Liver (tissue), 9 donors: ENCODE data around the gene ELL2. TPM values are rescaled to one million over a fixed set of nuclear protein-coding genes. Genes with fewer than 3 reads are reported as not detected.

Experiments
- DNase-seq: peaks from one replicate; pipeline ENCODE4 v3.0.0-alpha.2; 2017; ENCODE audit warnings: low spot score
- H3K27ac ChIP-seq, 2 donors: one replicate each; pipeline ENCODE4 v1.7.0; 2013; ENCODE audit warnings: inconsistent platforms in 2 of 2, low read length in 2 of 2, control low read depth in 1 of 2, low read depth in 1 of 2, mild to moderate bottlenecking in 1 of 2
- H3K27me3 ChIP-seq, 4 donors: one replicate each; pipeline versions ENCODE4 v1.6.1 to v1.7.0; 2013; ENCODE audit warnings: low read length in 3 of 4, inconsistent platforms in 1 of 4, mild to moderate bottlenecking in 1 of 4, moderate library complexity in 1 of 4; ENCODE audit not compliant: control insufficient read depth in 4 of 4, insufficient read depth in 4 of 4
- H3K36me3 ChIP-seq, 4 donors: one replicate each; pipeline versions ENCODE4 v1.6.1 to v1.7.0; 2013; ENCODE audit warnings: low read length in 3 of 4, mild to moderate bottlenecking in 3 of 4, low read depth in 1 of 4, moderate library complexity in 1 of 4; ENCODE audit not compliant: control insufficient read depth in 4 of 4, insufficient read depth in 3 of 4
- H3K4me1 ChIP-seq, 4 donors: one replicate each; pipeline versions ENCODE4 v1.6.1 to v1.7.0; 2013; ENCODE audit warnings: low read length in 3 of 4, mild to moderate bottlenecking in 3 of 4, moderate library complexity in 1 of 4; ENCODE audit not compliant: control insufficient read depth in 4 of 4, insufficient read depth in 4 of 4
- H3K4me3 ChIP-seq, 3 donors: one replicate each; pipeline versions ENCODE4 v1.6.1 to v1.7.0; 2013; ENCODE audit warnings: low read length in 3 of 3, control low read depth in 1 of 3, low read depth in 1 of 3, mild to moderate bottlenecking in 1 of 3
- H3K9ac ChIP-seq, 2 donors: one replicate each; pipeline ENCODE4 v1.7.0; 2013; ENCODE audit warnings: low read length in 2 of 2, mild to moderate bottlenecking in 2 of 2, moderate library complexity in 2 of 2, control low read depth in 1 of 2, low read depth in 1 of 2
- H3K9me3 ChIP-seq, 4 donors: one replicate each; pipeline versions ENCODE4 v1.6.1 to v1.7.0; 2013; ENCODE audit warnings: low read length in 3 of 4; ENCODE audit not compliant: control insufficient read depth in 4 of 4
- EGR1 ChIP-seq, 2 donors: IDR thresholded peaks; 2 replicates each; pipeline ENCODE4 v1.6.1; 2016 to 2018; ENCODE audit warnings: antibody characterized with exemption in 2 of 2, low read depth in 2 of 2
- FOXA1 ChIP-seq: IDR thresholded peaks from 2 replicates; pipeline ENCODE4 v1.6.1; 2016; ENCODE audit warnings: antibody characterized with exemption
- FOXA2 ChIP-seq: IDR thresholded peaks from 2 replicates; pipeline ENCODE4 v1.6.1; 2016; ENCODE audit warnings: antibody characterized with exemption
- GABPA ChIP-seq, 2 donors: IDR thresholded peaks in 1 of 2; conservative IDR thresholded peaks in 1 of 2; 2 replicates each; pipeline ENCODE4 v1.6.1; 2016; ENCODE audit warnings: antibody characterized with exemption in 2 of 2, mild to moderate bottlenecking in 1 of 2, moderate library complexity in 1 of 2
- HNF4A ChIP-seq, 2 donors: conservative IDR thresholded peaks; 2 replicates each; pipeline ENCODE4 v1.6.1; 2016; ENCODE audit warnings: antibody characterized with exemption in 2 of 2, mild to moderate bottlenecking in 2 of 2
- HNF4G ChIP-seq: IDR thresholded peaks from 2 replicates; pipeline ENCODE4 v1.6.1; 2016; ENCODE audit warnings: antibody characterized with exemption
- JUND ChIP-seq, 2 donors: IDR thresholded peaks; 2 replicates each; pipeline ENCODE4 v1.6.1; 2016; ENCODE audit warnings: antibody characterized with exemption in 2 of 2
- NR2F2 ChIP-seq: IDR thresholded peaks from 2 replicates; pipeline ENCODE4 v1.6.1; 2016; ENCODE audit warnings: antibody characterized with exemption
- RAD21 ChIP-seq, 2 donors: IDR thresholded peaks; 2 replicates each; pipeline ENCODE4 v1.6.1; 2016; ENCODE audit warnings: antibody characterized with exemption in 2 of 2, mild to moderate bottlenecking in 2 of 2
- RXRA ChIP-seq, 2 donors: IDR thresholded peaks; 2 replicates each; pipeline ENCODE4 v1.6.1; 2017 to 2018; ENCODE audit warnings: antibody characterized with exemption in 2 of 2, mild to moderate bottlenecking in 1 of 2
- SP1 ChIP-seq: IDR thresholded peaks from 2 replicates; pipeline ENCODE4 v1.6.1; 2018; ENCODE audit warnings: antibody characterized with exemption, mild to moderate bottlenecking
- TAF1 ChIP-seq: conservative IDR thresholded peaks from 2 replicates; pipeline ENCODE4 v1.6.1; 2016; ENCODE audit warnings: antibody characterized with exemption, mild to moderate bottlenecking
- YY1 ChIP-seq: IDR thresholded peaks from 2 replicates; pipeline ENCODE4 v1.6.1; 2016; ENCODE audit warnings: antibody characterized with exemption, mild to moderate bottlenecking
- WGBS: extraction: QIAGEN DNeasy Blood & Tissue Kit; methylation state at CpG from one replicate; pipeline ENCODE4 v1.1.7; 2013; 5-methylcytosine and 5-hydroxymethylcytosine counted together
- polyA plus RNA-seq, 2 donors: library from polyadenylated mRNA; stranded (reverse) in 1 of 2; unstranded in 1 of 2; fragments of 200-250 nt in 1 of 2; fragments of >200 nt in 1 of 2; fragmentation: Nextera tagmentation in 1 of 2; extraction: Ambion mirVana in 1 of 2; gene quantifications; one replicate each; pipeline versions ENCODE4 v1.2.1 to v1.2.3, GENCODE V29; 2013 to 2015
- total RNA-seq, 2 donors: library from RNA; depleted of rRNA; stranded (reverse); fragments of >200 nt; gene quantifications; one replicate each; pipeline ENCODE4 v1.2.3, GENCODE V29; 2014
- TF ChIP-seq, protein P1 (sequence below): IDR thresholded peaks from 2 replicates; pipeline ENCODE4 v1.6.1; 2016; ENCODE audit warnings: antibody characterized with exemption
- TF ChIP-seq, protein P2 (sequence below): fragments of 150-350 bp; IDR thresholded peaks from 2 replicates; pipeline ENCODE4 v1.5.1; 2017; ENCODE audit warnings: improper control_type of control experiment, low read depth, low read length; ENCODE audit not compliant: missing input control
- TF ChIP-seq, protein P3 (sequence below): IDR thresholded peaks from 2 replicates; pipeline ENCODE4 v1.6.1; 2016; ENCODE audit warnings: antibody characterized with exemption
- donor health status: healthy.
- donor health status: healthy.
- donor health status: healthy.
- donor health status: healthy.
- donor health status: healthy.

The ELL2 gene
- total and polyA plus RNA-seq, 4 donors: 21.0 to 64.5 (median 45.9) TPM

DNA sequence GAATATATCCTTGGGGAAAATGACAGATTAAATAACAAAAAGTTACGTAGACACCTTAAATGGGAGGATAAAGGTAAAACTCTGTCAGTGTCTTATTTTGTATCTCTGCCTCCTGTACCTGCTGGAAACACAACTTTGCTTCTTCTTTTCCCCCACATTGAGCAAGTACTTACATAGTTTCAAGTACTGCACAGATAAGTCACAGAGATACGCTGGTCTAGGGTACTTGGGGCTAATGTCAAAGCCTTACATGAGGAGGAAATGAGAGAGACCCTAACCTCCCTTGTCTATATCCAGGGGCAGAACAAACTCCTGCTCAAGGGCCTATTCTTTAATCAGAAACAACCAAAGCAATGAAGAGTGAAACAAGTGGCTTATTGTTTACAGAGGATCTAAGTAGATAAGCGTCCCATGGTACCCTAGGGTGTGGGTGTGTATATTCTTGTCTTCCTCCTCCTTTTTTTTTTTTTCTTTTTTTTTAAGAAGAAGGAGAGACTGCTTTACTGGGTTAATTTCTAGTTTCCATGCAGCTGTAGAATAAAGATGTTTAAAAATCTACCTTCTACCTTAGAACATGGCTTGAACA is 43.1 kb downstream of the ELL2 start (continued):
- TF ChIP-seq FOXA1 (no peak), RAD21 (IDR thresholded peaks at IDR 0.05) (no peak), JUND (IDR thresholded peaks at IDR 0.05) (no peak)

DNA sequence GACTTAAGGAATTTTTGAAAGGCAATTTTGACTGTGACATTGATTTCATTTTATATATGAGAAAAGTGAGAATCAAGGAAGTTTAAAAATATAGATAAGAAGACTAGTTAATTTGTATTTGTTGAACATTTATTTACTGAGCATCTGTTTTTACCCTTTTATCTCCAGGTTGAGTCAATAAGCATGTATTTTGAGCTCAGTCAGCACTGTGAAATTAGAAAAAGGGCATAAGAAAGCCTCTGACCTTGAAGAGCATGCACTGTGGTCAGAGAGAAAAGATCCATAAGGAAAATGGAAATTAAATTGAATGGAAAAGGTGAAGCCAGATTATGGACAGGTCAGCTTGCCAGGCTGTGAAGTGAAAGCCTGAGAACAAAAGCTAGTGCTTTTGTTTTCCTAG is 44.4 kb downstream of the ELL2 start:
- Histone ChIP-seq H3K9ac (no peak overlapping the region), H3K4me3 (no peak overlapping the region), H3K9me3 (no peaks in the 10 kb centered on the region), H3K36me3 (peaks cover 0 to 21% (median 11%) of the 10 kb centered on the region in 4 donors), H3K4me1 (peaks cover 7 to 45% (median 35%) of the 10 kb centered on the region in 4 donors), H3K27ac (no peak overlapping the region), H3K27me3 (no peaks in the 10 kb centered on the region)
- no peak for TF ChIP-seq HNF4A (conservative IDR thresholded peaks at IDR 0.05)
- no peak for TF ChIP-seq SP1
- TF ChIP-seq JUND (IDR thresholded peaks at IDR 0.05): no peak
- TF ChIP-seq, protein P1, sequence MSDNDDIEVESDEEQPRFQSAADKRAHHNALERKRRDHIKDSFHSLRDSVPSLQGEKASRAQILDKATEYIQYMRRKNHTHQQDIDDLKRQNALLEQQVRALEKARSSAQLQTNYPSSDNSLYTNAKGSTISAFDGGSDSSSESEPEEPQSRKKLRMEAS: no peak
- TF ChIP-seq GABPA (IDR thresholded peaks at IDR 0.05 in 1 of 2, conservative IDR thresholded peaks at IDR 0.05 in 1 of 2): no peak
- TF ChIP-seq, protein P2, sequence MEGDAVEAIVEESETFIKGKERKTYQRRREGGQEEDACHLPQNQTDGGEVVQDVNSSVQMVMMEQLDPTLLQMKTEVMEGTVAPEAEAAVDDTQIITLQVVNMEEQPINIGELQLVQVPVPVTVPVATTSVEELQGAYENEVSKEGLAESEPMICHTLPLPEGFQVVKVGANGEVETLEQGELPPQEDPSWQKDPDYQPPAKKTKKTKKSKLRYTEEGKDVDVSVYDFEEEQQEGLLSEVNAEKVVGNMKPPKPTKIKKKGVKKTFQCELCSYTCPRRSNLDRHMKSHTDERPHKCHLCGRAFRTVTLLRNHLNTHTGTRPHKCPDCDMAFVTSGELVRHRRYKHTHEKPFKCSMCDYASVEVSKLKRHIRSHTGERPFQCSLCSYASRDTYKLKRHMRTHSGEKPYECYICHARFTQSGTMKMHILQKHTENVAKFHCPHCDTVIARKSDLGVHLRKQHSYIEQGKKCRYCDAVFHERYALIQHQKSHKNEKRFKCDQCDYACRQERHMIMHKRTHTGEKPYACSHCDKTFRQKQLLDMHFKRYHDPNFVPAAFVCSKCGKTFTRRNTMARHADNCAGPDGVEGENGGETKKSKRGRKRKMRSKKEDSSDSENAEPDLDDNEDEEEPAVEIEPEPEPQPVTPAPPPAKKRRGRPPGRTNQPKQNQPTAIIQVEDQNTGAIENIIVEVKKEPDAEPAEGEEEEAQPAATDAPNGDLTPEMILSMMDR: no peak
- no peak for TF ChIP-seq FOXA2
- TF ChIP-seq NR2F2: no peak
- TF ChIP-seq YY1: no peak
- no peak for TF ChIP-seq EGR1 (IDR thresholded peaks at IDR 0.05; ENCODE audit: low read depth in 2 of 2)
- no peak for TF ChIP-seq FOXA1
- TF ChIP-seq, protein P3, sequence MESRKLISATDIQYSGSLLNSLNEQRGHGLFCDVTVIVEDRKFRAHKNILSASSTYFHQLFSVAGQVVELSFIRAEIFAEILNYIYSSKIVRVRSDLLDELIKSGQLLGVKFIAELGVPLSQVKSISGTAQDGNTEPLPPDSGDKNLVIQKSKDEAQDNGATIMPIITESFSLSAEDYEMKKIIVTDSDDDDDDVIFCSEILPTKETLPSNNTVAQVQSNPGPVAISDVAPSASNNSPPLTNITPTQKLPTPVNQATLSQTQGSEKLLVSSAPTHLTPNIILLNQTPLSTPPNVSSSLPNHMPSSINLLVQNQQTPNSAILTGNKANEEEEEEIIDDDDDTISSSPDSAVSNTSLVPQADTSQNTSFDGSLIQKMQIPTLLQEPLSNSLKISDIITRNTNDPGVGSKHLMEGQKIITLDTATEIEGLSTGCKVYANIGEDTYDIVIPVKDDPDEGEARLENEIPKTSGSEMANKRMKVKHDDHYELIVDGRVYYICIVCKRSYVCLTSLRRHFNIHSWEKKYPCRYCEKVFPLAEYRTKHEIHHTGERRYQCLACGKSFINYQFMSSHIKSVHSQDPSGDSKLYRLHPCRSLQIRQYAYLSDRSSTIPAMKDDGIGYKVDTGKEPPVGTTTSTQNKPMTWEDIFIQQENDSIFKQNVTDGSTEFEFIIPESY: no peak
- no peak for TF ChIP-seq TAF1
- TF ChIP-seq RXRA (IDR thresholded peaks at IDR 0.05): no peak
- no peak for TF ChIP-seq HNF4G
- TF ChIP-seq RAD21 (IDR thresholded peaks at IDR 0.05): no peak
- no peak for DNase-seq

DNA sequence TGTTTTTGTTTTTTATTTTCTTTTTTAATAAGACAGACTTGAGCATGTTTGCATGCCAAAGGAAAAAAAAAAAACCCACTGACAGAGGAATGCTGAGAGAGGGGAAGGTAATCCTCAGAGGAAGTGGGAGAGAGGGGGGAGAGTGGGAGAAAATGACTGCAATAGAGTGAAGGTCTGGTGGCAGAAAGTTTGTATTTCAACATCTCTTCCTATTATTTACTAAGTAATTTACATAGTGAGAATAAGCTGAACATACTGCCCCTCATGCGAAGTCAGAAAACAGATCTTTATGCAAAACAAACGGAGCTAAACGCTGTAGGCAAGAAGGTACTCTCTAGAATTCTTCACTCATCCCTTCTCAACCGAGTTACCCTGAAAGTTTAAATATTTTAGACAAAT is 45.0 kb downstream of the ELL2 start:
- 52% methylated on average over 4 of the region's 4 CpGs for WGBS
- Histone ChIP-seq H3K4me3 (no peak overlapping the region), H3K36me3 (peaks cover 0 to 20% (median 13%) of the 10 kb centered on the region in 4 donors), H3K9me3 (no peaks in the 10 kb centered on the region), H3K27ac (peak overlapping the region in 1 of 2 donors; percentile 0), H3K27me3 (no peaks in the 10 kb centered on the region), H3K9ac (no peak overlapping the region), H3K4me1 (peaks cover 7 to 43% (median 35%) of the 10 kb centered on the region in 4 donors)
- no peak for TF ChIP-seq YY1
- TF ChIP-seq HNF4G: no peak
- TF ChIP-seq GABPA (IDR thresholded peaks at IDR 0.05 in 1 of 2, conservative IDR thresholded peaks at IDR 0.05 in 1 of 2): no peak
- no peak for TF ChIP-seq SP1
- DNase-seq: no peak
